ENCODE data around the gene STON2. TPM values are rescaled to one million over a fixed set of nuclear protein-coding genes. Genes with fewer than 3 reads are reported as not detected.

STON2 gene
- total and polyA plus RNA-seq, 2 of the 13 experiments (the other 11 are each of a cell fraction or from before 2014, with no cell fraction given) = 2.1 to 11.0 TPM

DNA sequence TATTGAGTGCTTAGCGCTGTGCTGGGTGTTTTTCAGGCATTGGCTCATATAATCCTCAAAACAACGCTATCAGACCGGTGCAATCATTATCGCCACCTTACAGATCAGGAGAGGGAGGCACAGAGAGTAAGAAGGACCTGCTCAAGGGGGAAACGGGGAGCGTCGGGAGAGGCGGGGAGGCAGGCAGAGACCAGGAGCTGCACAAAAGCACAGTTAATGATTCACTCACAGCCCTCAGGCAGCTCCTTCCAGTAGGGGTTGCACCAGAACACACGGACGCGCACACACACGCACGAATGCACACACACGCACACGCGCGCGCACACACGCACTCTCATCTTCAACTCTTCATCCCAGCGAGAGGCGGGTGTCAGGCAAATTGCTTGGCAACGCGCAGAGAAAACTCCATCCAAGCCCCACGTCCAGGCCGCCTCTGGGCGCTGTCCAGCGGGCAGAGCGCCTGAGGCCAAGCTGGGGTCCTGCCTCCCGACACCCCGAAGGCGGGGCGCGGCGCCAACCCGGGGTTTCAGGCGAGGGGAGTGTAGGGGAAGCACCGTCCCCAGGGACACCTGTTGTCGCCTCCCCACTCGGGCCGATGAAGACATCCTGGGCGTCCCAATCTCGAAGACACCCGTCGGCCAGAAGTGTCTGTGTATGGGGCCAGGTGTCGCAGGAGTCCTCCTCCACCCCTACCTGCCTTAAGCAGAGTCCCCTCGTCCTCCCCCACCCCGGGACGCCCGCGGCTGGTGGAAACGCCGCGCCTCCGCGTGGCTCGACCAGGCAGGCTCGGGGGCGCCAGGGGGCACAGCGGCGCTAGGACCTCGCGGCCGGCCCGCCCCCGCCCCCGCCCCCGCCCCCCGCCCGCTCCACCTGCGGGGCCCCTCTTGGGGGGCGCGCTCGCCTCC is 35.5 kb upstream of the STON2 start (continued):
- TF ChIP-seq, protein P1, sequence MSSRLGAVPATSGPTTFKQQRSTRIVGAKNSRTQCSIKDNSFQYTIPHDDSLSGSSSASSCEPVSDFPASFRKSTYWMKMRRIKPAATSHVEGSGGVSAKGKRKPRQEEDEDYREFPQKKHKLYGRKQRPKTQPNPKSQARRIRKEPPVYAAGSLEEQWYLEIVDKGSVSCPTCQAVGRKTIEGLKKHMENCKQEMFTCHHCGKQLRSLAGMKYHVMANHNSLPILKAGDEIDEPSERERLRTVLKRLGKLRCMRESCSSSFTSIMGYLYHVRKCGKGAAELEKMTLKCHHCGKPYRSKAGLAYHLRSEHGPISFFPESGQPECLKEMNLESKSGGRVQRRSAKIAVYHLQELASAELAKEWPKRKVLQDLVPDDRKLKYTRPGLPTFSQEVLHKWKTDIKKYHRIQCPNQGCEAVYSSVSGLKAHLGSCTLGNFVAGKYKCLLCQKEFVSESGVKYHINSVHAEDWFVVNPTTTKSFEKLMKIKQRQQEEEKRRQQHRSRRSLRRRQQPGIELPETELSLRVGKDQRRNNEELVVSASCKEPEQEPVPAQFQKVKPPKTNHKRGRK (CRISPR knock-in tag; IDR thresholded peaks at IDR 0.05) = no peak
- TF ChIP-seq, protein P2, sequence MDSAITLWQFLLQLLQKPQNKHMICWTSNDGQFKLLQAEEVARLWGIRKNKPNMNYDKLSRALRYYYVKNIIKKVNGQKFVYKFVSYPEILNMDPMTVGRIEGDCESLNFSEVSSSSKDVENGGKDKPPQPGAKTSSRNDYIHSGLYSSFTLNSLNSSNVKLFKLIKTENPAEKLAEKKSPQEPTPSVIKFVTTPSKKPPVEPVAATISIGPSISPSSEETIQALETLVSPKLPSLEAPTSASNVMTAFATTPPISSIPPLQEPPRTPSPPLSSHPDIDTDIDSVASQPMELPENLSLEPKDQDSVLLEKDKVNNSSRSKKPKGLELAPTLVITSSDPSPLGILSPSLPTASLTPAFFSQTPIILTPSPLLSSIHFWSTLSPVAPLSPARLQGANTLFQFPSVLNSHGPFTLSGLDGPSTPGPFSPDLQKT (CRISPR knock-in tag; IDR thresholded peaks at IDR 0.05; ENCODE audit: borderline replicate concordance) = no peak
- TF ChIP-seq, protein P3, sequence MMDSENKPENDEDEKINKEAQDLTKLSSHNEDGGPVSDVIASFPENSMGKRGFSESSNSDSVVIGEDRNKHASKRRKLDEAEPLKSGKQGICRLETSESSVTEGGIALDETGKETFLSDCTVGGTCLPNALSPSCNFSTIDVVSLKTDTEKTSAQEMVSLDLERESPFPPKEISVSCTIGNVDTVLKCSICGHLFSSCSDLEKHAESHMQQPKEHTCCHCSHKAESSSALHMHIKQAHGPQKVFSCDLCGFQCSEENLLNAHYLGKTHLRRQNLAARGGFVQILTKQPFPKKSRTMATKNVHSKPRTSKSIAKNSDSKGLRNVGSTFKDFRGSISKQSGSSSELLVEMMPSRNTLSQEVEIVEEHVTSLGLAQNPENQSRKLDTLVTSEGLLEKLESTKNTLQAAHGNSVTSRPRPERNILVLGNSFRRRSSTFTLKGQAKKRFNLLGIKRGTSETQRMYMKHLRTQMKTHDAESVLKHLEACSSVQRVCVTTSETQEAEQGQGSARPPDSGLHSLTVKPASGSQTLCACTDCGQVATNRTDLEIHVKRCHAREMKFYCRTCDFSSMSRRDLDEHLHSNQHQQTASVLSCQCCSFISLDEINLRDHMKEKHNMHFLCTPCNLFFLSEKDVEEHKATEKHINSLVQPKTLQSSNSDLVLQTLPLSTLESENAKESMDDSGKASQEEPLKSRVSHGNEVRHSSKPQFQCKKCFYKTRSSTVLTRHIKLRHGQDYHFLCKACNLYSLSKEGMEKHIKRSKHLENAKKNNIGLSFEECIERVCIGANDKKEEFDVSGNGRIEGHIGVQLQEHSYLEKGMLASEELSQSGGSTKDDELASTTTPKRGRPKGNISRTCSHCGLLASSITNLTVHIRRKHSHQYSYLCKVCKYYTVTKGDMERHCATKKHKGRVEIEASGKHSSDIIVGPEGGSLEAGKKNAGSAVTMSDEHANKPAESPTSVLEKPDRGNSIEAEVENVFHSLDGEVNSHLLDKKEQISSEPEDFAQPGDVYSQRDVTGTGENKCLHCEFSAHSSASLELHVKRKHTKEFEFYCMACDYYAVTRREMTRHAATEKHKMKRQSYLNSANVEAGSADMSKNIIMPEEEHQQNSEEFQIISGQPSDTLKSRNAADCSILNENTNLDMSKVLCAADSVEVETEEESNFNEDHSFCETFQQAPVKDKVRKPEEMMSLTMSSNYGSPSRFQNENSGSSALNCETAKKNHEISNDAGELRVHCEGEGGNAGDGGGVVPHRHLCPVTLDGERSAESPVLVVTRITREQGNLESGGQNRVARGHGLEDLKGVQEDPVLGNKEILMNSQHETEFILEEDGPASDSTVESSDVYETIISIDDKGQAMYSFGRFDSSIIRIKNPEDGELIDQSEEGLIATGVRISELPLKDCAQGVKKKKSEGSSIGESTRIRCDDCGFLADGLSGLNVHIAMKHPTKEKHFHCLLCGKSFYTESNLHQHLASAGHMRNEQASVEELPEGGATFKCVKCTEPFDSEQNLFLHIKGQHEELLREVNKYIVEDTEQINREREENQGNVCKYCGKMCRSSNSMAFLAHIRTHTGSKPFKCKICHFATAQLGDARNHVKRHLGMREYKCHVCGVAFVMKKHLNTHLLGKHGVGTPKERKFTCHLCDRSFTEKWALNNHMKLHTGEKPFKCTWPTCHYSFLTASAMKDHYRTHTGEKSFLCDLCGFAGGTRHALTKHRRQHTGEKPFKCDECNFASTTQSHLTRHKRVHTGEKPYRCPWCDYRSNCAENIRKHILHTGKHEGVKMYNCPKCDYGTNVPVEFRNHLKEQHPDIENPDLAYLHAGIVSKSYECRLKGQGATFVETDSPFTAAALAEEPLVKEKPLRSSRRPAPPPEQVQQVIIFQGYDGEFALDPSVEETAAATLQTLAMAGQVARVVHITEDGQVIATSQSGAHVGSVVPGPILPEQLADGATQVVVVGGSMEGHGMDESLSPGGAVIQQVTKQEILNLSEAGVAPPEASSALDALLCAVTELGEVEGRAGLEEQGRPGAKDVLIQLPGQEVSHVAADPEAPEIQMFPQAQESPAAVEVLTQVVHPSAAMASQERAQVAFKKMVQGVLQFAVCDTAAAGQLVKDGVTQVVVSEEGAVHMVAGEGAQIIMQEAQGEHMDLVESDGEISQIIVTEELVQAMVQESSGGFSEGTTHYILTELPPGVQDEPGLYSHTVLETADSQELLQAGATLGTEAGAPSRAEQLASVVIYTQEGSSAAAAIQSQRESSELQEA (CRISPR knock-in tag; IDR thresholded peaks at IDR 0.05; ENCODE audit: not compliant biosample characterization) = no peak
- TF ChIP-seq, protein P4, sequence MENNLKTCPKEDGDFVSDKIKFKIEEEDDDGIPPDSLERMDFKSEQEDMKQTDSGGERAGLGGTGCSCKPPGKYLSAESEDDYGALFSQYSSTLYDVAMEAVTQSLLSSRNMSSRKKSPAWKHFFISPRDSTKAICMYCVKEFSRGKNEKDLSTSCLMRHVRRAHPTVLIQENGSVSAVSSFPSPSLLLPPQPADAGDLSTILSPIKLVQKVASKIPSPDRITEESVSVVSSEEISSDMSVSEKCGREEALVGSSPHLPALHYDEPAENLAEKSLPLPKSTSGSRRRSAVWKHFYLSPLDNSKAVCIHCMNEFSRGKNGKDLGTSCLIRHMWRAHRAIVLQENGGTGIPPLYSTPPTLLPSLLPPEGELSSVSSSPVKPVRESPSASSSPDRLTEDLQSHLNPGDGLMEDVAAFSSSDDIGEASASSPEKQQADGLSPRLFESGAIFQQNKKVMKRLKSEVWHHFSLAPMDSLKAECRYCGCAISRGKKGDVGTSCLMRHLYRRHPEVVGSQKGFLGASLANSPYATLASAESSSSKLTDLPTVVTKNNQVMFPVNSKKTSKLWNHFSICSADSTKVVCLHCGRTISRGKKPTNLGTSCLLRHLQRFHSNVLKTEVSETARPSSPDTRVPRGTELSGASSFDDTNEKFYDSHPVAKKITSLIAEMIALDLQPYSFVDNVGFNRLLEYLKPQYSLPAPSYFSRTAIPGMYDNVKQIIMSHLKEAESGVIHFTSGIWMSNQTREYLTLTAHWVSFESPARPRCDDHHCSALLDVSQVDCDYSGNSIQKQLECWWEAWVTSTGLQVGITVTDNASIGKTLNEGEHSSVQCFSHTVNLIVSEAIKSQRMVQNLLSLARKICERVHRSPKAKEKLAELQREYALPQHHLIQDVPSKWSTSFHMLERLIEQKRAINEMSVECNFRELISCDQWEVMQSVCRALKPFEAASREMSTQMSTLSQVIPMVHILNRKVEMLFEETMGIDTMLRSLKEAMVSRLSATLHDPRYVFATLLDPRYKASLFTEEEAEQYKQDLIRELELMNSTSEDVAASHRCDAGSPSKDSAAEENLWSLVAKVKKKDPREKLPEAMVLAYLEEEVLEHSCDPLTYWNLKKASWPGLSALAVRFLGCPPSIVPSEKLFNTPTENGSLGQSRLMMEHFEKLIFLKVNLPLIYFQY (CRISPR knock-in tag; IDR thresholded peaks at IDR 0.05; ENCODE audit: borderline replicate concordance) = no peak
- TF ChIP-seq CC2D1A (CRISPR knock-in tag; IDR thresholded peaks at IDR 0.05) = no peak
- no peak for TF ChIP-seq RFXAP (CRISPR knock-in tag; IDR thresholded peaks at IDR 0.05; ENCODE audit: borderline replicate concordance)
- TF ChIP-seq ZNF317 (CRISPR knock-in tag; IDR thresholded peaks at IDR 0.05) = no peak
- TF ChIP-seq SNAI1 (CRISPR knock-in tag; IDR thresholded peaks at IDR 0.05; ENCODE audit: borderline replicate concordance) = no peak
- 0 out of 2 replicates have a peak, but pooled peaks have one; percentile 20 for TF ChIP-seq ZNF331 (CRISPR knock-in tag; IDR thresholded peaks at IDR 0.05)
- no peak for TF ChIP-seq RARA (CRISPR knock-in tag; IDR thresholded peaks at IDR 0.05)
